Stimulated activated naive B cell treated with anti-CD40 and anti-IgM and Interleukin-4, amounts not matched to agents 10 μg/mL and 1 μg/mL and 100 μg/mL, for 72 hours (primary cell): ENCODE data around the gene MLIP.
A peak's percentile ranks its signal among the peaks of the same experiment; 100 is the strongest.

Source experiments
- ATAC-seq, 2 donors: fragments of 150-1000 bp; cut with Tn5 transposase; replicated peaks; 2 replicates each; pipeline ENCODE4 v1.10.0; 2021; ENCODE audit warnings: moderate library complexity in 1 of 2
- DNase-seq: peaks from one replicate; pipeline ENCODE4 v3.0.0; 2021
- H3K27ac Mint-ChIP-seq: one replicate; pipeline ENCODE4 v1.8.0; 2022; ENCODE audit warnings: mild to moderate bottlenecking, mixed read lengths
- H3K27me3 Mint-ChIP-seq, 2 donors: one replicate each; pipeline ENCODE4 v1.8.0; 2022; ENCODE audit warnings: mixed read lengths in 2 of 2
- H3K36me3 Mint-ChIP-seq, 2 donors: one replicate each; pipeline ENCODE4 v1.8.0; 2022; ENCODE audit warnings: mixed read lengths in 2 of 2, mild to moderate bottlenecking in 1 of 2
- H3K4me1 Mint-ChIP-seq, 2 donors: one replicate each; pipeline ENCODE4 v1.8.0; 2022; ENCODE audit warnings: mixed read lengths in 2 of 2, mild to moderate bottlenecking in 1 of 2
- H3K4me3 Mint-ChIP-seq, 2 donors: one replicate each; pipeline ENCODE4 v1.8.0; 2022; ENCODE audit warnings: mild to moderate bottlenecking in 2 of 2, mixed read lengths in 2 of 2, moderate library complexity in 1 of 2
- H3K9me3 Mint-ChIP-seq, 2 donors: one replicate each; pipeline ENCODE4 v1.8.0; 2022; ENCODE audit warnings: mixed read lengths in 2 of 2, mild to moderate bottlenecking in 1 of 2

The MLIP gene

DNA sequence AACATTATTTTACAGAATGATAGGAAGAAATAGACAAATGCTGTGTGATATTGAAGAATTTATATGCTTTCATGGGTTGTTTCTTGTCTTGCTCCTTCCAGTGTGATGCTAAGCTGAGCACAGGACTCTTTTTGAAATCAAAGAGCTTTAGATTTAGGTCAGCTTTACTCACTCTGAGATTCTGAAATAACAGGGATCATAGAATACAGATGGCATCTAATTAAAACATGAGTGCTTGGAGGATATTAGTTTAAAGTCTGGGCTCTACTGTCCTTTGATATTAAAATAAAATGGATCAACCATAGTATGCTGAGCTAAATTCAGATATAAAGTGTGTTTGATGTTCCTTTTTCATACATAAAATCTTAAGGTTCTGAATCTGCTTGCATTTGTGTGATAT lies 29.6 kb downstream of the MLIP start:
- H3K36me3 Mint-ChIP-seq = no peaks in the 10 kb centered on the region
- no peaks in the 10 kb centered on the region for H3K4me1 Mint-ChIP-seq
- H3K27ac Mint-ChIP-seq = no peak overlapping the region
- no peaks in the 10 kb centered on the region for H3K27me3 Mint-ChIP-seq
- H3K4me3 Mint-ChIP-seq = no peak overlapping the region
- ATAC-seq = no peak
- no peak for DNase-seq
- peaks cover 1 to 5% of the 10 kb centered on the region in 2 donors for H3K9me3 Mint-ChIP-seq

DNA sequence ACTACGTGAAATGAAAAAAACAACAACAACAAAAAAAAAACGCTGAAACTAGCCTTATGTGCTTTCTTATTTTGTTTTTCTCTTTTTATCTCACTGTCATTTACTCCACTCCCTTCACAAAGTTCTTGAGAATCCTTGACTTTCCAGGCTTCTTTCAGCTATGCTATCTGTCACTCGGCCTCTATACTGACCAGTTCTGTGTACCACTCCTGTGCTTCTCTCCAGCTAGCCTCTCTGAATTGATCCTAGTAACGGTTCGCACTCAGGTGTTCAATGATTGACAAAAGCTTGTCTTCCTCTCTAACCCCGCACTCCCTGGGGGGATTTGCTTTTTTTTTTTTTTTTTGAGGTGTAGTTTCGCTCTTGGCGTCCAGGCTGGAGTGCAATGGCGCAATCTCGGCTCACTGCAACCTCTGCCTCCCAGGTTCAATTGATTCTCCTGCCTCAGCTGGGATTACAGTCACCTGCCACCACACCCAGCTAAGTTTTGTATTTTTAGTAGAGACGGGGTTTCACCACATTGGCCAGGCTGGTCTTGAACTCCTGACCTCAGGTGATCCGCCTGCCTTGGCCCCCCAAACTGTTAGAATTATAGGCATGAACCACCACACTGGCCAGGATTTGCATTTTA lies 31.8 kb downstream of the MLIP start:
- no peaks in the 10 kb centered on the region for H3K9me3 Mint-ChIP-seq
- no peaks in the 10 kb centered on the region for H3K36me3 Mint-ChIP-seq
- DNase-seq (no peak), ATAC-seq (no peak)
- H3K4me3 Mint-ChIP-seq = no peak overlapping the region
- H3K27me3 Mint-ChIP-seq = no peaks in the 10 kb centered on the region
- H3K4me1 Mint-ChIP-seq = no peaks in the 10 kb centered on the region
- H3K27ac Mint-ChIP-seq = no peak overlapping the region

DNA sequence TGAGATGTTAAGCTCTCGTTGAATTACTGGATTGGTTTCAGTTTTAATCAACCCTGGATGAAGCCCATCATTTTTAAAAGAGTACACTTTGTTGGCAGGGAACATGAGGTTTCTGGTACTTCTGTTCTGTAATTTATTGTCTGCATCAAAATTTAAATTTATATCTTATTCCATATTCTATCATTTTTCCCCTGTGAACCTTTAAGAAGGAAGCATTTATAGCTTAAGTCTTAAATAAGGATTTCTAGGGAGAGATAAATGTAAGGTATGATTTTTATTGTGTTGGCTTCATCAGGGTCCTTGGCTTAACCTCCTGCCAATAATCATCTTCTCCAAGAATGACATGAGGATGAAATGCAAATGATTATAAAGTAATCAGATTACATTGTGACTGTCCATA lies 40.6 kb downstream of the MLIP start:
- H3K36me3 Mint-ChIP-seq = no peaks in the 10 kb centered on the region
- H3K27ac Mint-ChIP-seq = no peak overlapping the region
- no peak overlapping the region for H3K4me3 Mint-ChIP-seq
- ATAC-seq (no peak), DNase-seq (no peak)
- no peaks in the 10 kb centered on the region for H3K27me3 Mint-ChIP-seq
- peaks cover 0 to 3% of the 10 kb centered on the region in 2 donors for H3K9me3 Mint-ChIP-seq
- H3K4me1 Mint-ChIP-seq = no peaks in the 10 kb centered on the region

DNA sequence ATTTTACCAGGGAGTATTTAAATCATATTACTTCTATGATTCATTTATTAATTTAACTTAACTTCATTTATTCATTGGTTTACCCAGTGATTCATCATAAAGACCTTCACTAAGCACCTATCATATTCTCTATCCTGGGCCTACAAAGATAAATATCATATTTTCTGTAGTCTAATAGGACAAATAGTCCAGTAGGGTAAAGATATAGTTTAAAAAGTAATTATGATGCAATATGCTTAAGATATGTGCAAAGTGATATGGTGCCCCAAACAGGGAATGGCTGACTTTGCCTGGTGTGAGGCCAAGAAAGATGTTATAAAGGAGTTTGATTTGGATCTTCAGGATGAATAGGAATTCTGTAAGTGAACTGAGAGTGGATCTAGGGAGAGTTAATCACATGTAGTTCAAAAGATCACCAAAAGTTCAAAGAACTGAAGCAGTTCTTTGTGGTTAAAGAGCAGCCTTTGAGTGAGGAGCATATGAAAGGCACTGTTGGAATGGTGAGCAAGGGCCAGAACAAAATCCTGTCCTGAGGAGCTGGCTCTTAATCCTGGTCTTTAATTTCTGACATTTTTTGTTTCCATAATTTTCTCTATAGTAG lies 45.5 kb downstream of the MLIP start:
- ATAC-seq (no peak), DNase-seq (no peak)
- H3K9me3 Mint-ChIP-seq = peaks cover 0 to 3% of the 10 kb centered on the region in 2 donors
- H3K4me3 Mint-ChIP-seq = no peak overlapping the region
- no peaks in the 10 kb centered on the region for H3K27me3 Mint-ChIP-seq
- H3K36me3 Mint-ChIP-seq = no peaks in the 10 kb centered on the region
- no peak overlapping the region for H3K27ac Mint-ChIP-seq
- no peaks in the 10 kb centered on the region for H3K4me1 Mint-ChIP-seq

DNA sequence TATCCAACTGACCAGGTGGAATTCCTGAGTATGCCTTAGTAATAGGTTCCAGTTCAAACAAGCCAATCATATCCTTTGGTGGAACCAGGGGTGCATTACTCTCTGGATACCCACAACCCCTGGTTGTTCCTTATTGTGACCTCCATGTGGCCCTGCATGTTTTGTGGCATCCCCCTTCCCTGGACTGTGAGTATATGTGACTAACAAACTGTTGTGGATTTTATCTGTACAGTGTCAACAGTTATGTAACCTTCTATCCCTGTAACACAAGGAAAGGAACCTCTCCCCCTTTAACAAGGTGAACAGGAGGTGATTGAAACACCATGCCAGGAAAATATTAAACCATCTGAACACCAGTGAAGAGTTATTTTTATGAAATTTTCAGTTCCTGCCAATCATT lies 46.2 kb downstream of the MLIP start:
- H3K4me1 Mint-ChIP-seq = no peaks in the 10 kb centered on the region
- DNase-seq (no peak), ATAC-seq (no peak)
- no peak overlapping the region for H3K4me3 Mint-ChIP-seq
- peaks cover under 1 to 2% of the 10 kb centered on the region in 2 donors for H3K9me3 Mint-ChIP-seq
- H3K36me3 Mint-ChIP-seq = no peaks in the 10 kb centered on the region
- no peak overlapping the region for H3K27ac Mint-ChIP-seq
- H3K27me3 Mint-ChIP-seq = no peaks in the 10 kb centered on the region

DNA sequence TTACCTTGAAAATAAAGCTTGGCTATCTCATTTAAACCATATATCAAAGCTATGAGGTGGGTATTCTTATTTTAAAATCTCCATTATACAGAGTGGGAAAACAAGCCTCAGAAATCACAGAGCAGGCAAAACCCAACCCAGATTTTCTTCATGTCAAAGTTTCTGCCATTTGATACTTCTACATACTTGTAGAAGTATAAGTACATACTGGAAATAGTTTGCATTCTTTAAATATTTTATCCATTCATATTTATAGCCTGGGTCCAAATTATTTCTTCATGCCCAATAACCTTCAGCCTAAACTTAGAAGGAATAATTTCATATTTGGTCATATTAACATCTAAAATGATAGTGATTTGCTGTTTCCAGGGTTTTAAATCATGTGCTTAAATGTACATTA lies 61.8 kb downstream of the MLIP start:
- Mint-ChIP-seq H3K4me1 (no peaks in the 10 kb centered on the region), H3K4me3 (no peak overlapping the region), H3K9me3 (peaks cover 0 to 9% of the 10 kb centered on the region in 2 donors), H3K36me3 (no peaks in the 10 kb centered on the region), H3K27ac (no peak overlapping the region), H3K27me3 (no peaks in the 10 kb centered on the region)
- no peak for DNase-seq
- no peak for ATAC-seq

DNA sequence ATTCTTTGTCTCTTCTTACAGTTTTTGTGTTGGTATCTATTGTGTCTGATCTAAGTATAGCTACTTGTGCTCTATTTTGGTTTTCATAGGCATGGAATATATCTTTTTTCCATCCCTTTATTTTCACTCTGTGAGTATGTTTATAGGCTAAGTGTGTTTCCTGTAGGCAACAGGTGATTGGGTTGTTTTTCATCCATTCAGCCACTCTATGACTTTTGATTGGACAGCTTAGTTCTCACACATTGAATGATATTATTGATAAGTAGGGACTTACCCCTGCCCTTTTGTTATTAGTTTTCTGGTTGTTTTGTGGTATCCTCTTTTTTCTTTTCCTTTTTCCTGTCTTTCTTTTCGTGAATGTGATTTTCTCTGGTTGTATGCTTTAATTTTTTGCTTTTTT lies 67.9 kb downstream of the MLIP start:
- Mint-ChIP-seq H3K27ac (no peak overlapping the region), H3K27me3 (no peaks in the 10 kb centered on the region), H3K9me3 (peaks cover 0 to 8% of the 10 kb centered on the region in 2 donors), H3K36me3 (no peaks in the 10 kb centered on the region), H3K4me3 (no peak overlapping the region), H3K4me1 (no peaks in the 10 kb centered on the region)
- ATAC-seq = no peak
- no peak for DNase-seq

DNA sequence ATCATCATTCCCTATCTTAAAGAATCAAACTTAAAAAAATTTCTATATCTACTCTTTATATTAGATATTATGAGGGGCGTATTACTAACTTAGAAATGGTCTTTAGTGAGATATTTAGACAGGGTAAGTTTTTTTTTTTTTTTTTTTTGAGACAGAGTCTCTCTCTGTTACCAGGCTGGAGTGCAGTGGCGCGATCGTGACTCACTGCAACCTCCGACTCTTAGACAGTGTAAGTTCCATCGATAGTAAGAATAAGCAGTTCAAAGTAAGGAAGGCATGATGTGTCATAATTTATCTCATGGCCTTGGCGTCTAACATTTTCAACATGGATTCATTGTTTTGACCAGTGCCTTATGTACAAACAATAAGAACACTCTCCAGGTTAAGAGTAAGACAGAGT lies 72.4 kb downstream of the MLIP start:
- Mint-ChIP-seq H3K27ac (no peak overlapping the region), H3K4me3 (no peak overlapping the region), H3K4me1 (peaks cover 1 to 3% of the 10 kb centered on the region in 2 donors), H3K27me3 (no peaks in the 10 kb centered on the region), H3K36me3 (no peaks in the 10 kb centered on the region), H3K9me3 (peaks cover 0 to 3% of the 10 kb centered on the region in 2 donors)
- ATAC-seq (no peak), DNase-seq (no peak)

DNA sequence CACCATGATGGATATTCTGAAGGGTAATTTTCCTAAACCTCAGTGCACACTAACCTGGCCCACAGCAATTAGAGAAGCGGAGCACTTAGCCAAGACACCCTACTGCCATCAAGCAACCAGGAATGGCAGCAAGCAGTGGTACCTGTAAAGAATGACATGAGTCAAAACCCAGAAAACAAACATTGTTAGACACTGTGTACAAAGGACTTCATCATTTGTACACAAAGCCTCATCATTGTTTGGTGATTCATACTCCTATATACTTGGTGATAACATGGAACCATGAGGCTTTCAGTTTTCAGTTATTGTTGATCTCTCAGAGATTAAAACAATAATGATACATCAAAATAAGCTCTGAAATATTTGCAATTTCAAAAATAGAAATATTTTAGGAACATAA lies 74.6 kb downstream of the MLIP start:
- H3K4me1 Mint-ChIP-seq = peaks cover 3 to 6% of the 10 kb centered on the region in 2 donors
- DNase-seq (no peak), ATAC-seq (no peak)
- no peak overlapping the region for H3K27ac Mint-ChIP-seq
- H3K27me3 Mint-ChIP-seq = no peaks in the 10 kb centered on the region
- H3K36me3 Mint-ChIP-seq = no peaks in the 10 kb centered on the region
- no peaks in the 10 kb centered on the region for H3K9me3 Mint-ChIP-seq
- H3K4me3 Mint-ChIP-seq = no peak overlapping the region

DNA sequence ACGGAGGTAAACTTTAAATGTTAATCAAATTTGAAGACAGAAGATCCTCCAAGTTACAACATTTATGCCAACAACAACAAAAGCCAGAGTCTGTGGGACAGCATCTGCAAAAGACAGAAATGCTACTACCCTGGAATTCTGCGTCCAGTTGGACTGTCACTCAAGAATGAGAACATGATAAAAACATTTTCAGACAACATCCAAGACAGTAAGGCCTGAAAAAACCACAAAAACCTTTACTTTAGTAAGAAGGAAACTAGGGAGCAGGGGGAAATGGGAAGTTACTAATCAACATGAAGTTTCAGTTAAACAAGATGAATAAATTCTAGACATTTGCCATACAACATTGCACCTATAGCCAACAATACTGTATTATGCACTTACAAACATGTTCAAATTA lies 77.6 kb downstream of the MLIP start:
- no peak overlapping the region for H3K4me3 Mint-ChIP-seq
- no peaks in the 10 kb centered on the region for H3K9me3 Mint-ChIP-seq
- H3K27me3 Mint-ChIP-seq = no peaks in the 10 kb centered on the region
- no peak overlapping the region for H3K27ac Mint-ChIP-seq
- peaks cover 3 to 6% of the 10 kb centered on the region in 2 donors for H3K4me1 Mint-ChIP-seq
- ATAC-seq = peak in 1 of 2 donors; percentile 16
- no peaks in the 10 kb centered on the region for H3K36me3 Mint-ChIP-seq
- DNase-seq = no peak

DNA sequence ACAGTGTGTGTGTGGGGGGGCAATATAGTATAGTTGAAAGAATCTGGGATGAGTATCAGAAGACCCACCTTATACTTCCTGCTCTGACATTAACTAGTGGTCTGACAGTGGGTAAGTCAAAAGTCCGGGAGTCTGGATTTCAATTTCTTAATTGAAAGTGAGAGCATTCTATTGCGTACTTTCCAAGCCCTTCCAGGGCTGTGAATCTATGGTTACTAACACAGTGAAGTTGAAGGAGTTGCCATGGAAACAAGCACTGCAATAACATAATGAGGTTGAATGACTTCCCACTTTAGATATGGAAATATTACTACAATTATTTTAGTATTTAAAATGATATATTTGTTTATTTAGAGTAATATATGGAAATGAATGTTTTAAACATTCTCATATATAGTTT lies 80.2 kb downstream of the MLIP start:
- no peak for ATAC-seq
- H3K27me3 Mint-ChIP-seq = no peaks in the 10 kb centered on the region
- peaks cover 3 to 6% of the 10 kb centered on the region in 2 donors for H3K4me1 Mint-ChIP-seq
- no peaks in the 10 kb centered on the region for H3K9me3 Mint-ChIP-seq
- H3K36me3 Mint-ChIP-seq = no peaks in the 10 kb centered on the region
- no peak overlapping the region for H3K27ac Mint-ChIP-seq
- no peak for DNase-seq
- H3K4me3 Mint-ChIP-seq = no peak overlapping the region

DNA sequence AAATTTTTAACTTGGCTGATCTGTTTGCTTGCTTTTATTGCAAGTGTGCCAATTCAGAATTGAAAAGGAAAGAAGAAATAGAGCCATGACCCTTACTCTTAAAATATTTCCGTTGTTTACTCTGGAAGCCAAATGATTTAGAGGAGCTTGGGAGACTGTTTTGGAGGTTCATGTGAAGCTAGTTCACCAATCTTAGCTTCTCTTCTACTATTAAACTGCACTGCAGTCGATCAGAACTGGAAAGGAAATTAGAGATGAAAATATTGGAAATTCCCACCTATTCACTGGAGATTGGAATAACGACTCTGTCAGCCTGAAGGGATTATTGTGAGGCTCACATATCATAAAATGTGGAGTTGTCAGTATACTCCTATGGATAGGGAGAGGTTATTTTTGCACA lies 81.8 kb downstream of the MLIP start:
- Mint-ChIP-seq H3K27ac (no peak overlapping the region), H3K27me3 (no peaks in the 10 kb centered on the region), H3K9me3 (no peaks in the 10 kb centered on the region), H3K4me1 (peaks cover 3 to 6% of the 10 kb centered on the region in 2 donors), H3K36me3 (no peaks in the 10 kb centered on the region), H3K4me3 (no peak overlapping the region)
- ATAC-seq = no peak
- no peak for DNase-seq

DNA sequence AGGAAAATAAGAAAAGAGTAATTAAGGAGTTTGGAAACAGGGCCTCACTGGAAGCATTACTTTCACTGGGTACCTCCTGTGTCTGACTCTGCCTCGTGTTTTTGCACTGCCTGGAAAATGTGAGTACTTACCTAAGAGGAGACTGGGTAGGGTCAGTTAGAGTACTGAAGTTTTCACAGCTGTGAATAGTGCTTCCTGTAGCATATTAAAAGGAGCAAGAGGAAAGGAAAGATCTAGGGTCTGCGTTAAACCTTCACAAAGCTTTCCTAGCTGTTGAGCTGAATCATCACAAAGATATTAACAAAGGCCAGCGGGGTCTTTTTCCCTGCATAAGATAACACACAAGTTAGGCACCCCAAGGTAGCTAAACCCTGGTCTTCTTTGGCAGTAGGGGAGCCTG lies 82.3 kb downstream of the MLIP start:
- H3K27me3 Mint-ChIP-seq = no peaks in the 10 kb centered on the region
- H3K36me3 Mint-ChIP-seq = no peaks in the 10 kb centered on the region
- DNase-seq (no peak), ATAC-seq (no peak)
- no peaks in the 10 kb centered on the region for H3K9me3 Mint-ChIP-seq
- no peak overlapping the region for H3K4me3 Mint-ChIP-seq
- H3K4me1 Mint-ChIP-seq = peaks cover 3 to 4% of the 10 kb centered on the region in 2 donors
- no peak overlapping the region for H3K27ac Mint-ChIP-seq

DNA sequence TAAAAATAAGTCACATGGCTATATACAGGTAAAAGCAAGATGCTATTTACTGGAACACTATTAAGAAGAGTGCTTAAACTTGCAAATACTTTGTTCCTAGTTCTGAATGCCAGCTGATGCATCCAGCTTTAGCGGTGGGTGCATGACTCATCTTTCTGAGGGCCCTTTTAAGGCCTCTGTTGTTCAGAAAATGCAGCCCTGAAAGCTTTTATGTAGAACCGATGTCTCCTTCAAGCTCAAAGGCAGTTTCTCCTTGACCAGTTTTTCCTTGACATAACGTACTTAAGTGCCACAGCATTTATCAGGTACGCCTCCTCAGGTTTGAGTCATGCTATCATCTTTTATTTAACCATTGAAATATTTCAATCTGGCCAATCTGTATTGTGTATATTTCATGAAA lies 82.8 kb downstream of the MLIP start:
- H3K27ac Mint-ChIP-seq = no peak overlapping the region
- no peaks in the 10 kb centered on the region for H3K36me3 Mint-ChIP-seq
- H3K27me3 Mint-ChIP-seq = no peaks in the 10 kb centered on the region
- H3K9me3 Mint-ChIP-seq = no peaks in the 10 kb centered on the region
- ATAC-seq (no peak), DNase-seq (no peak)
- no peaks in the 10 kb centered on the region for H3K4me1 Mint-ChIP-seq
- no peak overlapping the region for H3K4me3 Mint-ChIP-seq

DNA sequence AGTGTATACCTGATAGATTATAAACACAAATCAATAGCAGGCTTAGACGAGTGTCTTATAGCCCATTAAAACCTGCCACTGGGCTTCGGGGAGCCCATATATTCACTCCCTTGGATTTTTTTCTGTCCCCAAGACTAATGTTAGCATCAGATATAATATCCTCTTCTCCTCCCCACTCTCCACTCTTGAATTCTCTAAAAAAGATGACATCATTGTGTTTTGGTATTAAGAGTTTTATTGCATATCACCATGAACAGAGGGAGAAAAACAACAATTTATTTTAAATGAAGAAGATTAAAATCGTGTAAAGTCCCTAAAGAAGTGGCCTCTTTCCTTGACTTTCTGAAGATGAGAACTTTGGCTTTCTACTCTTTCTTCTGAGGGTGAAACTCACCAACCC lies 84.4 kb downstream of the MLIP start:
- Mint-ChIP-seq H3K27ac (no peak overlapping the region), H3K9me3 (no peaks in the 10 kb centered on the region), H3K36me3 (no peaks in the 10 kb centered on the region), H3K4me3 (no peak overlapping the region), H3K27me3 (no peaks in the 10 kb centered on the region), H3K4me1 (no peaks in the 10 kb centered on the region)
- ATAC-seq = no peak
- DNase-seq = no peak

DNA sequence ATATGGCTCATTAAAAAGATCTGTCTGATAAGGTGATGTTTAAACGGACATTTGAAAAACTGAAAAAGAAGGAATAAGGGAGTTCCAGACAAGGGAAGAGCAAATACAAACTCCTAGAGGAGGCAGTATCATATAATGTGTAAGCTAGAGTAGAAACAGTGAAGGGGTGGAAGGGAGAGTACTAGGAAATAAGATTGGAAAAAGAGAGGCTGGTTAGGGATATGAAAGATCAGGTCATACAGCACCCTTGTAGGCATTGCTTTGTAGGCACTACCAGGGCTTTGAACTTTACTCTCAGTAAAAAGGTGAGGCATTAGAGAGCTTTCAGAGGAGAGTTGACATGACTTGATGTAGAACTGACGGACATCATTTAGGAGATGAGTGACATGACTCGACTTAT lies 85.7 kb downstream of the MLIP start:
- DNase-seq (no peak), ATAC-seq (no peak)
- no peaks in the 10 kb centered on the region for H3K9me3 Mint-ChIP-seq
- no peak overlapping the region for H3K27ac Mint-ChIP-seq
- no peak overlapping the region for H3K4me3 Mint-ChIP-seq
- no peaks in the 10 kb centered on the region for H3K36me3 Mint-ChIP-seq
- no peaks in the 10 kb centered on the region for H3K27me3 Mint-ChIP-seq
- no peaks in the 10 kb centered on the region for H3K4me1 Mint-ChIP-seq
